Fibroblast of upper back skin (primary cell): Measurements from ENCODE around the gene ATXN7L1.

ENCODE experiments used
- DNase-seq: peaks from one replicate; pipeline ENCODE4 v3.0.0-alpha.2; 2013

Gene ATXN7L1

DNA sequence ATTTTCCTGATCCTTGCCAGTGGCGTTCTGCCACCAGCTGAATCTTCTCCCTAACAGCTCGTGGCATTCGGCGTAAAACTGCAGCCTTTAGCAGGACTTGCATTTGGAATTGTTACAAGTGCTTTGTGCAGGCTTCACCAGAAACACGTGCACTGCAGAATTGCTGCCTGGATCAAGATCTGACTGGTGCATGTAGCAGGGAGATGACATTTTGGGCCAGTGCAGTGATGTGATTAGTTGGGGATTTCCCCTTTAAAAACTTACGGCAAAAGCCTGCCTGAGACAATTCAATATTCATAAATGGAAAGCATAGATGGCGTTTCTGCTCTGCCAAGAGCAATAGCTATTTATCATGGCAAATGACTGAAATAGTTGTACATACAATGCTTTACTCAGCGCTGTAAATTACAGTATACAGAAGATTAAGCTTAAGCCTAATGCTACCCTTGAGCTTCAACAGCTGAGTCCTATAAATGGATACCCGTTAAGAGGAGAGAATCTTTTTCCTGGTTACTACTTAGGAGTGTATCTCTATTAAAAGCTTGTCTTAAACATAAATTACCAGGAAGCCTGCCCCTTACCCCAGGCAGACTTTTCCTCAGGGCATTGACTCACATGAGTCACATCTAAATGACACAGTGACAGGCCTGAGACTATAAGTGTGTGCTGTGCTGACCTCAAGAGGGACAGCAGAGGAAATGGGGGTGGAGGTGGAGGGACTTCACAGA is 106.3 kb downstream of the ATXN7L1 start:
- peak; percentile 58 for DNase-seq

GRCh38 chr7:105768898-105769507 is 107.4 kb downstream of the ATXN7L1 start:
- DNase-seq: no peak

GRCh38 chr7:105768117-105768516 is 108.3 kb downstream of the ATXN7L1 start:
- DNase-seq: no peak

DNA sequence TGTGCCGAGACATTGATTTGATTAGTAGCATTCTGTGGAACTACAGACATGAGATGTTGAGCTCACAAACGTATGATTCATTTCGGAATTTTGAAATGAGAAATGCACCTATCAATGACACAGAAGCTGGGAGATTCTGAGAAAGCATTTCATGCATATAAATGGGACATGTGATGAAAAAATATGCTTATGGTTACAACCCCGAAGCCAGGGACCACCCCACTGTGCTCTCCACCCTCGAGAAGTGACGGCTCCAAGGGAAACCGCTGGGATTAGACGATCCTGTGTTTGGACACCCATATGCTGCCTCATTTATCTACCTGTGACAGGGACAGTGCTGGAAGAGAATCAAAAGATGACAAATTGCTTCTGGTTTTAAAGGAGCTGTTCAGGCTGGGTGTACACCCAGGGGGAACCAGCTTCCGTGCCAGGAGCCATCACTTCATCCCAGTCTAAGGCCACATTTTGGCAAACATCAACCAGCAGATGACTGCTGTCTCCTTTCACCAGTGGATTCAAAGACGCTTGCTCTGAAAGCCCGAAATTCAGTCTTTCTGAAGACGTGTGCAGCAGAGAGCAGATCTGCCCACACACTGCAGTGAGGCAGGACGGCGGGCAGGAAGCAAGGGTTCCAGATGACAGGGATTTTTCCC is 109.9 kb downstream of the ATXN7L1 start:
- DNase-seq: peak; percentile 85

DNA sequence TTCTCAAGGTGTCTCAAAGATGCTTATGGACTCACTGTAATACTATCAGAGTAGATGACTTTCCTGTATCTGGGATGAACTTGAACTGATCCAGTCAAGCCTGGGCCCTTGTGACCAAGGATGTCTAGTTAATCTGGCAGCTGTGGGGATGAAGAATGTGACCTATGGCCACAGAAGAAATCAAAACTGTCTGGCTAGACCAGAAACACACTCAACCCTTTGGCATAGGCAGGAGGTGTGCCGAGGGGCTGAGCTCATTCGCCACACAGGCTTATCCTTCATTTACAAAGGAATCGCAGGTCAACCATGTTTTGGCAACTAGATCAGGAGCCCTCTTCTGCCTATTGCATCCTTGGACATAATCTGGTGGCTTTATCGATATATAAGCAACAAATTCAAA is 110.6 kb downstream of the ATXN7L1 start:
- no peak for DNase-seq

DNA sequence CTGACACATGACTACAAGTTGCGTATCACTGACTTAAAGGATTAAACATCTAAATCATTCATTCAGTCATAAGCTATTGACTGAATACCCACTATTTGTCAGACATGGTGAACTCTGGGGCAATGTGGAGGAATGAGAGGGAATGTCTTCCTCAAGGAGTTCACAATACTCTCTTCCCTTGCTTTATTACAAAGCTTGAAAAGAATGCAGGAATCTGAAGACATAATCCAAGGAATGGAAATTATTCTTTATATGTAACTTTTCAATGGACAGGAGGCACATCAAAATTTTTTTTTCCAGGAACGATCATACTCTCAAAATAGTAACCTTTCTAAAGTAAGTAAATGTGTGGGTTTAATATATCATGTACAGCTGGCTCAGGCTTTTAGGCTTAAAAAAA is 111.9 kb downstream of the ATXN7L1 start:
- DNase-seq: peak; percentile 69

DNA sequence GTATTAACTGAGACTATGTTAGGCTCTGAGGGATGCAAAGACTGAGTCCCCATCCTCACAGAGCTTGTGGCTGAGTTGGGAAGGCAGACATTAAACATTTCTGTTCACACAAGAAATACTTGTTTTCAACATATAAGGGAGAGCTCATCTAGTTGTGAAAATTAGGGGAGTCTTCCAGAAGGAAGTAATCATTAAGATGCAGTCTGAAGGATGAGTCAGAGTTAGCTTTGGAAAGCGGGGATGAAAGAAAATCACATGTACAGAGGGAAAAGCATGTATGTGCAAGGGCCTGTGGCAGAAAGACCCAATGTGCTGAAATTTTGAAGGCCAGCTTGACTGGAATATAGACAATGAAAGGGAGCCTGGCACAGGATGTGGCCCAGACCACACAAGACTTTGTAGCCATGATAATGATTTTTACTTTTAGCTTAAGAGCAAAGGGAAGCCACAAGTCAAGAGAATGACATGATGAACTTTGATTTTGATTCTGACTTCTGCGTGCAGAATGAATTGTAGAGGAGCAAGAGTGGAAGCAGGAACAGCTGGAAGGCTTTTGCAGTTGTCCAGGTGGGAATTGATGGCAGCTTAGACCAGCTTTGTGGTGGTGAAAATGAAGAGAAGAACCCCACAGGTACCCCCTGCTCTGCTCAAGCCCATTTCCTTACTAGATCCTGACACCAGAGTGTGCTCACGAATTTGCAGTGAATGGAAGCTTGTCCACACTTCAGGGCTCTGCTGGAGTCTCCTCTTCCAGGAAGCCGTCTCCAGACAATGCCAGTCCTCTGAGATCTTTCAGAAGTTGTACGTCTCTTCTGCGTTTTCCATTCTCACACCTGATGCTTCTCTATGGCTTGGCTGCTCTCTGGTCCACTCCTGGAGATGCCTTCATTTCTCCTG is 115.6 kb downstream of the ATXN7L1 start:
- DNase-seq: peak; percentile 64

- peak; percentile 69 for DNase-seq
Measured at GRCh38 chr7:105759670-105760550, 116.5 kb downstream of the ATXN7L1 start.

GRCh38 chr7:105756367-105756766 is 120.0 kb downstream of the ATXN7L1 start:
- DNase-seq: peak; percentile 50

DNA sequence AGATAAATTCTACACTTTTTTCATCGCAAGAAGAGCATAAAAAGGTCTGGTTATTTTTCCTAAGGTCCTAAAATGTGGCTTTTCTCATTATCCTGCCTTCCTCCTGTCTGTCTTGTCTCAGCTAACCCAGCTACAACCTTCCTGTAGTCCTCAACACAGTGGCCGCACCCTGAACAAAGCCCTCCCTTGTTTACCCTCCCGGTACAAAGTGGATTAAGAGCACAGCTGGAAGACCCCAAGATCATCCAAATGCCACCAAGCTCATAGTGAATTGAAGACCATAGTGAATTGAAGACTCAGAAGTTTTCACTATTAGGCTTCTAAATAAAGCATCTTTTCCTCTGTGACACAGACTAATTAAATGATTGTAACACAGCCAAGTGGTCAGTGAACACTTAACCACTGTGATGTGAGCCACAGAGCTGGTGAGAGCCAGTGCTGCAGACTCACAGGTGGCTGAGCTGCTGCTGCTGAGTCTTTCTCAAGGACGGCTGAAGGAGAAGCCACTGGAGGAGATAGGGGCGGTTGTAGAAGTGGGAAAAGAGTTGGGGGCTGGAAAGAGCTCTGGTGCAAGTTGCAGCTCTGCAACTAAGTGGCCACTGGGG is 123.6 kb downstream of the ATXN7L1 start:
- DNase-seq: no peak

GRCh38 chr7:105751054-105751453 is 125.3 kb downstream of the ATXN7L1 start:
- DNase-seq: no peak

GRCh38 chr7:105748701-105749100 is 127.7 kb downstream of the ATXN7L1 start:
- DNase-seq: no peak

GRCh38 chr7:105745681-105746330 is 130.6 kb downstream of the ATXN7L1 start:
- no peak for DNase-seq

GRCh38 chr7:105744258-105744657 is 132.1 kb downstream of the ATXN7L1 start:
- DNase-seq: no peak

- no peak for DNase-seq
Measured at GRCh38 chr7:105743351-105744090, 132.9 kb downstream of the ATXN7L1 start.

DNA sequence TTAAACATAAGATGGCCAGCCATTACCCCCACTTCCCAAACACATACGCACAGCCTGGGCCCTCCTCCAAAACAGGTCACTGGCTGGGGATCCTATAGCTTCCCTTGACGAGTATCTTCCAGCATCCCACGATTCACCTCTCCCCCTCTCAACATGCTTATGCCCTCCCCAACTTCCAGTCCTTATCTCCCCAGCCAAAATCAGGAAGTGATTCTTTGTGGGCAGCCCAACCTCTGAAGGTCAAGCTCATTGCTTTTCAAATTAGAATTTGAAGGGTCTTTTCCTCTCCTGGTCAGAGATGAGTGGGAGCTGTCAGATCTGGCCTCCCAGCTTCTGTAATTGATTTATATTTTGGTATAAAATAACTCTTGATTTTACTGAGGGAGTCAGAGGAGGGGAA is 133.6 kb downstream of the ATXN7L1 start:
- DNase-seq: no peak

DNA sequence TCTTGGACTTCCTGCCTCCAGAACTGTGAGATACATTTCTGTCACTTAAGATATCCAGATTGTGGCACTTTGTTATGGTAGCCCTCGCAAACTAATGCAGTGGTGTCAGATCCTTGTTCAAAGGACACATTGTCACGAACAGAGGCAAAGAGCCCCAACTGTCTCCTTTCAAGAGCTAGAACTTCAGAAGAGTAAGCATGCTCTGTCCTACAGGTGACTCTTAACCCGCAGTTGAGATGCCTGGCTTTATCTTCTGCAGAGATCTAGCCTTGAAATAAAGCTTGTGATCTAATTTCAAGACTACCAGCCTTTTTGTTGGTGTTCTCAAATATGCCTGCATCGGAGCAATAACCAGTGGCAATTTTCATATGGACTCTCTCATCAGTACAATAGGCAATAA is 134.4 kb downstream of the ATXN7L1 start:
- DNase-seq: no peak

GRCh38 chr7:105738133-105738532 is 138.3 kb downstream of the ATXN7L1 start:
- DNase-seq: no peak

DNA sequence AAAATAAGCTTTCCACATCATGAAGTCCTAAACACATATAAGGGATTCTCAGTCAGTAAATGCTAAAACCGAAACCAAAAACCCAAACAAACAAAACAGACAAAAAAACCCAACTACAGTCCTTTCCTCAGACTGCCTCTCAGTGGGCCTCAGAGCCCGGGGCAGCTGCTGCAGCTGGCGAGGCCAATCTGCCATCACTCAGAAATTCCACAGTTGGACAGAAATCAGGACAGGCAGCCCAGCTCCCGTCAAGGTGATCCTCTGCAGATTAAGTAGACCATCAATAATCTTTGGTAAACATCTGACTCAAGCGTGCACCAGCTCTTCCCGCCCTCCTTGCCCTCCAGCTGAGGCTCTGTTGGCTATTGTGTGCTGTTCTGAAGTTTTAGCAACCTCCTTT is 142.2 kb downstream of the ATXN7L1 start:
- no peak for DNase-seq

GRCh38 chr7:105731042-105731441 is 145.4 kb downstream of the ATXN7L1 start:
- DNase-seq: no peak
